K562 (cell line): ENCODE measurements around the gene NTNG1. TPM values are rescaled to one million over a fixed set of nuclear protein-coding genes. Genes with fewer than 3 reads are reported as not detected.

Source experiments
- ATAC-seq: fragments of 200-7000 bp; cut with Tn5 transposase; 3 replicates; pipeline ENCODE4 v1.9.1; 2020; ENCODE audit warnings: moderate library complexity
- BruUV-seq: library from RNA; stranded (reverse); fragments of 400-500 nt; replicated peaks from 2 replicates; lab custom pipeline; 2021; lab: Mats Ljungman, UMichigan
- CTCF ChIA-PET: fragments of 300-600 bp; formaldehyde crosslinking; extraction: SDS; loops from one replicate; lab custom pipeline; 2021; ENCODE audit warnings: low intra/inter-chr PET ratio; lab: Yijun Ruan, JAX
- POLR2A ChIA-PET: fragments of 300-600, 350-650 bp; sonication (Branson Sonifier 250); formaldehyde crosslinking; extraction: SDS; loops from one replicate; lab custom pipeline; 2021; ENCODE audit warnings: antibody characterized with exemption, inconsistent platforms; lab: Yijun Ruan, JAX
- DNase-seq, 4 experiments: peaks; one replicate each; pipeline versions ENCODE4 v3.0.0 to v3.0.0-alpha.2; 2011 to 2018; ENCODE audit warnings: low spot score in 3 of 4, mixed read lengths in 3 of 4; ENCODE audit errors: extremely low read depth in 1 of 4
- FAIRE-seq: peaks from 2 replicates; lab custom pipeline; 2011; peaks lifted over from hg19 to GRCh38; lab: Jason Lieb, UNC
- H2AFZ ChIP-seq: 2 replicates; pipeline ENCODE4 v1.6.0; 2011; ENCODE audit warnings: low read depth, low read length, control low read depth, inconsistent platforms
- H3K27ac ChIP-seq: fragments of 200-600 bp; 3 replicates; pipeline ENCODE4 v1.8.0; 2011; ENCODE audit warnings: low read depth, mild to moderate bottlenecking, control low read depth, inconsistent platforms, low read length, moderate library complexity, mixed read lengths; ENCODE audit errors: extremely low read depth
- H3K27me3 ChIP-seq, 2 experiments: fragments of 300-600 bp in 1 of 2; 2 replicates in 1 of 2; 3 replicates in 1 of 2; pipeline versions ENCODE4 v1.6.0 to v1.8.0; 2011; ENCODE audit warnings: inconsistent platforms in 2 of 2, low read length in 2 of 2, mild to moderate bottlenecking in 1 of 2, mixed read lengths in 1 of 2, moderate library complexity in 1 of 2; ENCODE audit not compliant: control insufficient read depth in 2 of 2, insufficient read depth in 2 of 2
- H3K36me3 ChIP-seq: fragments of 300-600 bp; 3 replicates; pipeline ENCODE4 v1.8.0; 2011; ENCODE audit warnings: mild to moderate bottlenecking, low read length, inconsistent platforms; ENCODE audit not compliant: control insufficient read depth, insufficient read depth
- H3K4me1 ChIP-seq, 2 experiments: fragments of 200-600 bp in 1 of 2; replicated peaks in 1 of 2; 2 replicates in 1 of 2; 3 replicates in 1 of 2; pipeline versions ENCODE4 v1.5.1 to v1.8.0; 2011; ENCODE audit warnings: inconsistent platforms in 2 of 2, low read length in 2 of 2, mild to moderate bottlenecking in 1 of 2, mixed read lengths in 1 of 2, moderate library complexity in 1 of 2; ENCODE audit not compliant: control insufficient read depth in 2 of 2, insufficient read depth in 2 of 2
- H3K4me2 ChIP-seq: 2 replicates; pipeline ENCODE4 v1.6.1; 2011; ENCODE audit warnings: low read length, control low read depth, inconsistent platforms, mixed read lengths; ENCODE audit not compliant: insufficient read depth
- H3K4me3 ChIP-seq: fragments of 200-600 bp; sonication (generic), shearing (Covaris generic); 2 replicates; pipeline ENCODE4 v1.5.1; 2016; ENCODE audit warnings: control low read depth, inconsistent platforms
- H3K79me2 ChIP-seq: fragments of 200-600 bp; 3 replicates; pipeline ENCODE4 v1.8.0; 2011; ENCODE audit warnings: low read length, inconsistent platforms; ENCODE audit not compliant: control insufficient read depth, insufficient read depth
- H3K9ac ChIP-seq, 2 experiments: 2 replicates each; pipeline versions ENCODE4 v1.6.0 to v1.6.1; 2011; ENCODE audit warnings: low read depth in 2 of 2, low read length in 2 of 2, control low read depth in 1 of 2, inconsistent platforms in 1 of 2, mild to moderate bottlenecking in 1 of 2, mixed read lengths in 1 of 2; ENCODE audit not compliant: insufficient read depth in 1 of 2
- H3K9me1 ChIP-seq: one replicate; pipeline ENCODE4 v1.6.0; 2011; ENCODE audit warnings: inconsistent platforms, mild to moderate bottlenecking, low read length, moderate library complexity; ENCODE audit not compliant: control insufficient read depth, insufficient read depth
- H3K9me3 ChIP-seq: replicated peaks from 2 replicates; pipeline ENCODE4 v1.5.1; 2011; ENCODE audit warnings: low read depth, low read length, inconsistent platforms; ENCODE audit not compliant: control insufficient read depth, insufficient read depth
- H4K20me1 ChIP-seq: replicated peaks from 2 replicates; pipeline ENCODE4 v1.6.1; 2011; ENCODE audit warnings: low read length, inconsistent platforms, mixed read lengths; ENCODE audit not compliant: control insufficient read depth, insufficient read depth
- ADNP ChIP-seq: fragments of 200-800 bp; sonication (Bioruptor generic); IDR thresholded peaks from 2 replicates; pipeline ENCODE4 v1.6.1; 2016; ENCODE audit warnings: missing genetic modification characterization, missing compliant biosample characterization
- ARID3B ChIP-seq: fragments of 250-450 bp; sonication (Bioruptor Pico); IDR thresholded peaks from 2 replicates; pipeline ENCODE4 v1.4.0; 2020; ENCODE audit warnings: borderline replicate concordance
- BDP1 ChIP-seq: IDR thresholded peaks from 3 replicates; pipeline ENCODE4 v1.6.1; 2011; ENCODE audit not compliant: insufficient read length, insufficient read depth
- BHLHE40 ChIP-seq: IDR thresholded peaks from 2 replicates; pipeline ENCODE4 v1.6.1; 2011; ENCODE audit warnings: low read length, improper control_type of control experiment
- CBX5 ChIP-seq: IDR thresholded peaks from 2 replicates; pipeline ENCODE4 v1.6.1; 2014; ENCODE audit warnings: low read depth, borderline replicate concordance
- CREB3L1 ChIP-seq: fragments of 450-650 bp; IDR thresholded peaks from 2 replicates; pipeline ENCODE4 v1.6.1; 2014; ENCODE audit warnings: low read depth, mild to moderate bottlenecking, moderate library complexity, borderline replicate concordance
- CXXC5 ChIP-seq: fragments of 250-450 bp; sonication (Bioruptor Pico); IDR thresholded peaks from 2 replicates; pipeline ENCODE4 v1.8.0; 2022; ENCODE audit warnings: inconsistent platforms, mild to moderate bottlenecking, moderate library complexity
- GTF2A2 ChIP-seq: IDR thresholded peaks from 2 replicates; pipeline ENCODE4 v1.6.1; 2016; ENCODE audit warnings: mild to moderate bottlenecking, missing genetic modification characterization, missing compliant biosample characterization
- GTF2E2 ChIP-seq: fragments of 200-800 bp; sonication (Bioruptor generic); IDR thresholded peaks from 2 replicates; pipeline ENCODE4 v1.6.1; 2016; ENCODE audit warnings: missing genetic modification characterization, missing compliant biosample characterization
- NCOA1 ChIP-seq: fragments of 450-650 bp; IDR thresholded peaks from 2 replicates; pipeline ENCODE4 v1.6.1; 2016; ENCODE audit warnings: low read depth
- NFIX ChIP-seq: fragments of 250-450 bp; sonication (Bioruptor Pico); IDR thresholded peaks from 2 replicates; pipeline ENCODE4 v1.4.0; 2020; ENCODE audit warnings: low read depth, mild to moderate bottlenecking, moderate library complexity
- PHB ChIP-seq: fragments of 250-450 bp; sonication (Bioruptor Pico); IDR thresholded peaks from 2 replicates; pipeline ENCODE4 v1.5.0; 2021
- RBM39 ChIP-seq: fragments of 200-400 bp; formaldehyde crosslinking; optimal IDR thresholded peaks from 2 replicates; pipeline ENCODE3; 2018; ENCODE audit warnings: low read depth, low read length
- SMARCC2 ChIP-seq: fragments of 450-650 bp; IDR thresholded peaks from 2 replicates; pipeline ENCODE4 v1.6.1; 2017; ENCODE audit warnings: antibody characterized with exemption, moderate library complexity, mild to moderate bottlenecking, low read depth
- ZFP36 ChIP-seq: fragments of 150-350 bp; IDR thresholded peaks from 2 replicates; pipeline ENCODE4 v1.6.1; 2018; ENCODE audit warnings: low read length, low read depth; ENCODE audit not compliant: partially characterized antibody
- ZNF143 ChIP-seq: sonication (generic); formaldehyde crosslinking; IDR thresholded peaks from 2 replicates; pipeline ENCODE4 v1.9.0; 2022; ENCODE audit warnings: mild to moderate bottlenecking, missing genetic modification reagents
- ZNF696 ChIP-seq: fragments of 250-450 bp; sonication (Bioruptor Pico); conservative IDR thresholded peaks from 2 replicates; pipeline ENCODE4 v1.4.0; 2020; ENCODE audit warnings: mild to moderate bottlenecking, moderate library complexity
- ZNF764 ChIP-seq: fragments of 250-450 bp; sonication (Bioruptor Pico); IDR thresholded peaks from 2 replicates; pipeline ENCODE4 v1.4.0; 2020; ENCODE audit warnings: low read depth, mild to moderate bottlenecking, moderate library complexity
- WGBS: fragments of 100-300 bp; shearing (Covaris generic); methylation state at CpG from one replicate; pipeline ENCODE4 v1.1.6; 2016; ENCODE audit warnings: low coverage, mixed read lengths; ENCODE audit not compliant: insufficient coverage; ENCODE audit errors: missing lambda C conversion rate; 5-methylcytosine and 5-hydroxymethylcytosine counted together
- in situ Hi-C: fragments of 300-500 bp; cut with MboI; formaldehyde crosslinking; loops from 4 replicates; pipeline ENCODE4 v1.15.0; 2018; ENCODE audit warnings: inconsistent platforms, mixed read lengths
- intact Hi-C: fragments of 100-400 bp; cut with micrococcal nuclease; formaldehyde crosslinking; loops from 2 replicates; pipeline ENCODE4 v1.14.2; 2022
- polyA plus RNA-seq, 8 experiments: library from polyadenylated mRNA; depleted of rRNA in 4 of 8; stranded (reverse) in 5 of 8; unstranded in 3 of 8; fragments of >200 nt; fragmentation: Nextera tagmentation in 2 of 8; fragmentation: Illumina TruSeq in 1 of 8; extraction: Ambion mirVana in 2 of 8; extraction: Trizol in 1 of 8; gene quantifications; 2 replicates each; pipeline versions ENCODE4 v1.2.1 to v1.2.3, GENCODE V29; 2011 to 2014; ENCODE audit warnings: inconsistent platforms in 1 of 8, missing spikeins in 1 of 8
- total RNA-seq, 7 experiments: library from RNA; depleted of rRNA in 6 of 7; stranded (reverse); fragments of >200 nt in 6 of 7; fragmentation: Illumina TruSeq in 2 of 7; extraction: Trizol in 2 of 7; gene quantifications; 2 replicates each; pipeline versions ENCODE4 v1.2.1 to v1.2.3, GENCODE V29; 2011 to 2021; ENCODE audit warnings: low replicate concordance in 1 of 7

Gene NTNG1
- total and polyA plus RNA-seq, 9 of the 15 experiments (the other 6 are each of a cell fraction or from before 2014, with no cell fraction given): not detected

GRCh38 chr1:107273515-107273914 is 132.7 kb downstream of the NTNG1 start:
- Histone ChIP-seq H3K27ac (no peak overlapping the region), H3K36me3 (no peaks in the 10 kb centered on the region), H3K9me3 (no peaks in the 10 kb centered on the region), H3K27me3 (no peaks in the 10 kb centered on the region), H3K9ac (no peak overlapping the region), H3K4me2 (no peak overlapping the region), H3K79me2 (no peaks in the 10 kb centered on the region), H3K4me1 (no peaks in the 10 kb centered on the region), H2AFZ (no peak overlapping the region), H4K20me1 (no peaks in the 10 kb centered on the region), H3K9me1 (no peaks in the 10 kb centered on the region), H3K4me3 (no peak overlapping the region)
- DNase-seq (no peak), FAIRE-seq (no peak), ATAC-seq (no peak)
- ChIA-PET POLR2A (no interaction called here), CTCF (no interaction called here)
- no peak for TF ChIP-seq BDP1
- TF ChIP-seq NFIX: no peak
- TF ChIP-seq CBX5: no peak
- no peak for TF ChIP-seq ADNP (tag)
- TF ChIP-seq ARID3B: no peak
- no peak for TF ChIP-seq BHLHE40
- TF ChIP-seq ZFP36: no peak
- no peak for TF ChIP-seq CXXC5 (CRISPR knock-in tag)
- no peak for TF ChIP-seq ZNF143 (CRISPR knock-in tag)
- TF ChIP-seq GTF2A2 (tag): no peak
- TF ChIP-seq CREB3L1: no peak
- no peak for TF ChIP-seq ZNF696 (CRISPR knock-in tag)
- TF ChIP-seq PHB: no peak
- TF ChIP-seq GTF2E2: no peak
- no peak for TF ChIP-seq NCOA1
- TF ChIP-seq SMARCC2: no peak
- no peak for TF ChIP-seq RBM39
- no peak for TF ChIP-seq ZNF764
- intact Hi-C loops: no loop called here
- in situ Hi-C loops: no loop called here
- 2% methylated on average over 3 of the region's 3 CpGs for WGBS
- no TSS peak for BruUV-seq
